Mammary epithelial cell (primary cell): Measurements from ENCODE around the gene TTC28.

Experiments used
- EZH2 ChIP-seq: IDR thresholded peaks from 2 replicates; pipeline ENCODE4 v1.6.1; 2012; ENCODE audit warnings: low read length, inconsistent platforms, borderline replicate concordance
- TF ChIP-seq, protein P1 (sequence below), 2 donors: IDR thresholded peaks in 1 of 2; conservative IDR thresholded peaks in 1 of 2; 2 replicates each; pipeline ENCODE4 v1.5.1; 2011 to 2012; ENCODE audit warnings: inconsistent platforms in 2 of 2, low read length in 2 of 2, mild to moderate bottlenecking in 2 of 2, control low read depth in 1 of 2, low read depth in 1 of 2; ENCODE audit not compliant: insufficient read depth in 1 of 2; ENCODE audit errors: extremely low read depth in 1 of 2

DNA sequence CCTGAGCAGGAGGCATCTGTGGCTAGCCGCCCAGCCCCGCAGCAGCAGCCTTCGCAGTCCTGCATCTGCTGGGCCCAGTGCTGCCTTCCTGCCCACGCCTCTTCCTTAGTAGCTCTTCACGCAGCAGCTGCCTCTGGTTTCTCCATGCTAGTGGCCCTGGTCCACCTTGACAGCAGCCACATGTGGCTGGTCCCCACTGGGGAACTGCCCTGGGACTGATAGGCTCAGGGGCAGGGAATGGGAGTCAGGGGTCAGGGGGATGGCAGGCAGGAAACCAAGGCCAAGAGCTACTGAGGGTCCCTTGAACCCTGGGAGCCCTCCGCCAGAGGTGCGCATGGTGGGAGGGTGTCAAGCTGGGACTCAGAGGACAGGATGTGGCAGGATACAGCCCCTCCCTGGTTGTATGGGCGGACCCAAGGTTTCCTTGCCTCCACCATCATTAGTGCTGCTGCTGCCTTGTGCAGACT lies 661.1 kb downstream of the TTC28 start:
- TF ChIP-seq, protein P1, sequence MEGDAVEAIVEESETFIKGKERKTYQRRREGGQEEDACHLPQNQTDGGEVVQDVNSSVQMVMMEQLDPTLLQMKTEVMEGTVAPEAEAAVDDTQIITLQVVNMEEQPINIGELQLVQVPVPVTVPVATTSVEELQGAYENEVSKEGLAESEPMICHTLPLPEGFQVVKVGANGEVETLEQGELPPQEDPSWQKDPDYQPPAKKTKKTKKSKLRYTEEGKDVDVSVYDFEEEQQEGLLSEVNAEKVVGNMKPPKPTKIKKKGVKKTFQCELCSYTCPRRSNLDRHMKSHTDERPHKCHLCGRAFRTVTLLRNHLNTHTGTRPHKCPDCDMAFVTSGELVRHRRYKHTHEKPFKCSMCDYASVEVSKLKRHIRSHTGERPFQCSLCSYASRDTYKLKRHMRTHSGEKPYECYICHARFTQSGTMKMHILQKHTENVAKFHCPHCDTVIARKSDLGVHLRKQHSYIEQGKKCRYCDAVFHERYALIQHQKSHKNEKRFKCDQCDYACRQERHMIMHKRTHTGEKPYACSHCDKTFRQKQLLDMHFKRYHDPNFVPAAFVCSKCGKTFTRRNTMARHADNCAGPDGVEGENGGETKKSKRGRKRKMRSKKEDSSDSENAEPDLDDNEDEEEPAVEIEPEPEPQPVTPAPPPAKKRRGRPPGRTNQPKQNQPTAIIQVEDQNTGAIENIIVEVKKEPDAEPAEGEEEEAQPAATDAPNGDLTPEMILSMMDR (conservative IDR thresholded peaks at IDR 0.05 in 1 of 2, IDR thresholded peaks at IDR 0.05 in 1 of 2; ENCODE audit: extremely low read depth in 1 of 2, insufficient read depth in 1 of 2, low read depth in 1 of 2, low read length in 2 of 2): no peak
- TF ChIP-seq EZH2: no peak
